Activated T-helper 1 cell treated with Interleukin-2 at 50 U/mL for 16 hours (primary cell): ENCODE results near the gene SLIT3.

Experiments used
- DNase-seq: peaks from one replicate; pipeline ENCODE4 v3.0.0-alpha.2; 2020; ENCODE audit warnings: low read depth

Gene SLIT3

GRCh38 chr5:168696611-168697010 is 604.3 kb downstream of the SLIT3 start:
- no peak for DNase-seq

- no peak for DNase-seq
Observed at GRCh38 chr5:168695301-168695835, 605.6 kb downstream of the SLIT3 start.

- no peak for DNase-seq
Observed at GRCh38 chr5:168694289-168694688, 606.6 kb downstream of the SLIT3 start.

GRCh38 chr5:168693883-168694282 is 607.1 kb downstream of the SLIT3 start:
- DNase-seq = no peak

GRCh38 chr5:168693297-168693696 is 607.6 kb downstream of the SLIT3 start:
- no peak for DNase-seq

- no peak for DNase-seq
Observed at GRCh38 chr5:168691891-168692290, 609.0 kb downstream of the SLIT3 start.

GRCh38 chr5:168689260-168689659 is 611.7 kb downstream of the SLIT3 start:
- no peak for DNase-seq

GRCh38 chr5:168686837-168687236 is 614.1 kb downstream of the SLIT3 start:
- no peak for DNase-seq

GRCh38 chr5:168685566-168685965 is 615.4 kb downstream of the SLIT3 start:
- no peak for DNase-seq

- no peak for DNase-seq
Observed at GRCh38 chr5:168683927-168684295, 617.0 kb downstream of the SLIT3 start.

GRCh38 chr5:168683247-168683926 is 617.6 kb downstream of the SLIT3 start:
- DNase-seq = peak; percentile 4

- no peak for DNase-seq
Observed at GRCh38 chr5:168681556-168682183, 619.3 kb downstream of the SLIT3 start.

GRCh38 chr5:168680395-168680794 is 620.5 kb downstream of the SLIT3 start:
- no peak for DNase-seq

GRCh38 chr5:168679515-168679920 is 621.4 kb downstream of the SLIT3 start:
- DNase-seq = peak; percentile 21

- no peak for DNase-seq
Observed at GRCh38 chr5:168676501-168676900, 624.4 kb downstream of the SLIT3 start.

- no peak for DNase-seq
Observed at GRCh38 chr5:168675883-168676408, 625.0 kb downstream of the SLIT3 start.

GRCh38 chr5:168674893-168675482 is 626.0 kb downstream of the SLIT3 start:
- no peak for DNase-seq

- no peak for DNase-seq
Observed at GRCh38 chr5:168672888-168673287, 628.1 kb downstream of the SLIT3 start.

GRCh38 chr5:168672016-168672415 is 628.9 kb downstream of the SLIT3 start:
- DNase-seq = no peak

GRCh38 chr5:168670881-168671575 is 629.9 kb downstream of the SLIT3 start:
- DNase-seq = no peak

GRCh38 chr5:168669668-168670378 is 631.1 kb downstream of the SLIT3 start:
- no peak for DNase-seq

- DNase-seq = no peak
Observed at GRCh38 chr5:168669156-168669555, 631.8 kb downstream of the SLIT3 start.
